Mucosa of descending colon (tissue), 3 donors: ENCODE measurements around the gene C16orf78. TPM values are rescaled to one million over a fixed set of nuclear protein-coding genes. Genes with fewer than 3 reads are reported as not detected.

Source experiments
- ATAC-seq: fragments of 200-7000 bp; cut with Tn5 transposase; one replicate; pipeline ENCODE4 v1.9.1; 2020; ENCODE audit warnings: mild to moderate bottlenecking, moderate library complexity
- DNase-seq, 3 donors: peaks; one replicate each; pipeline ENCODE4 v3.0.0-alpha.2; 2020
- H3K36me3 ChIP-seq: fragments of 200-600 bp; one replicate; pipeline ENCODE4 v1.8.0; 2021; ENCODE audit warnings: low read depth, mild to moderate bottlenecking
- H3K4me1 ChIP-seq: fragments of 200-600 bp; one replicate; pipeline ENCODE4 v1.8.0; 2021; ENCODE audit warnings: low read depth, mild to moderate bottlenecking
- H3K4me3 ChIP-seq: fragments of 200-600 bp; one replicate; pipeline ENCODE4 v1.8.0; 2021; ENCODE audit warnings: mild to moderate bottlenecking
- H3K9me3 ChIP-seq: fragments of 200-600 bp; one replicate; pipeline ENCODE4 v1.8.0; 2021; ENCODE audit warnings: mild to moderate bottlenecking
- CTCF ChIP-seq: fragments of 200-600 bp; IDR thresholded peaks from one replicate; pipeline ENCODE4 v1.8.0; 2022; ENCODE audit warnings: antibody characterized with exemption, mild to moderate bottlenecking
- intact Hi-C, 2 donors: fragments of 100-400 bp; cut with DNase I in 1 of 2; cut with micrococcal nuclease in 1 of 2; formaldehyde crosslinking; loops; one replicate each; pipeline versions ENCODE4 v1.11.0 to v1.11.1; 2022; cut with DNase I, micrococcal nuclease
- total RNA-seq, 3 donors: library from RNA; stranded (reverse); fragmentation: NEBNext Ultra II Directional in 2 of 3; extraction: Animal tissue kit (Norgen Biotek cat#: 25700) in 2 of 3; gene quantifications; one replicate each; pipeline versions ENCODE4 v1.2.1 to v1.2.4, GENCODE V29; 2021 to 2023
- donor health status: DM: no; HTN: no; CAD: no; lungs with moderate emphysema.
- donor health status: DM: no; HTN: no; CAD: no.
- donor health status: DM: no; HTN: yes; CAD: no.

The C16orf78 gene
- total RNA-seq, 3 donors from 2014 or later: not detected

DNA sequence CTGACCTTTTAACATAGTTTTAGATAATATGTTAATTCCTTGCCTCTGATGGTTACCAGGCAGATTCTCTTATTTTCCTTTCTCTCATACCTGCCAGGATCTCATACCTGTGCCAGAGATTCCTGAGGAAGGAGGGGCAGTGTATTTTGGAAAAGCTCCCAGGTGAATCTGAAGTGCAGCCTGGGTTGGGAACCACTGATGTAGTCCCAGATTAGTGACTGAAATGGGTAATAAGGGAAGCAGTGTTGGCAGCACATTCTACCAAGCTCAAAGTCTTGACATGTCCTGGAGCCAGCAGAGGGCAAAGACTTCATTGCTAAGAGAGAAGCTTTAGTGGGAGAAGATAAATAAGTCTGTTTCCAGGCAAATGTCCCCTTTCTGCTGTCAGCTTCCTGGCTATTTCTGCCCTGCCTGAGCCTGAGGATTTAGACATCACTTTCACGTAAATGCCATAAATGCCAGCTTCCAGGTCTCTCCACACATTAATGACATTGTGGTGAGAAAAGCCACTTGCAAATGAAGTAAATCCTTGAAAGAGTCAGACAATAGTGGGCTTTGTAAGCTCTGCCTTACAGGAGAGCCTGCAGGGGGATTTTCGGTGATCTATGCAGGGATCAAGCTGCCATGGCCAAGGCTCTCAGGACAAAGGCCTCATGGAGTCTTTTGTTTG is 40.9 kb upstream of the C16orf78 start:
- H3K4me1 ChIP-seq: no peaks in the 10 kb centered on the region
- no peaks in the 10 kb centered on the region for H3K36me3 ChIP-seq
- no peaks in the 10 kb centered on the region for H3K9me3 ChIP-seq
- H3K4me3 ChIP-seq: no peak overlapping the region
- TF ChIP-seq CTCF: no peak
- intact Hi-C loops: no loop called here
- no peak for DNase-seq
- no peak for ATAC-seq

DNA sequence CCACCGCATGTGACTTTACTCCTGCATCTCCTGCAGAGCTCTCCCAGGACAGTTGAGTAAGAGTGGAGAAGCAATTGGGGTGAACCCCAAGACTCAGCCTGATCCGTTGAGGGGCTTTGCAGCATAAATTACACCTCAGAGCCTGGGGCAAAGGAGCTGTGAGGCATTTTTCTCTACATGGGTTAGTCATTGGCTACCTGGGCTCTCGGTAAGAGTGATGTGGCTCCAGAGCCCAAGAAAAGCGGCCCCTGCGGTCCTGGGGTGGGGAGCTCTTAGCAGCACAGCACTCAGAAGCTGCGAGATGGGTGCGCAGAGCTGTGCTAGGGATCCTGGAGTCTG is 40.4 kb upstream of the C16orf78 start:
- intact Hi-C loops: no loop called here
- H3K9me3 ChIP-seq: no peaks in the 10 kb centered on the region
- ATAC-seq: no peak

GRCh38 chr16:49335828-49336227 is 37.8 kb upstream of the C16orf78 start:
- H3K4me1 ChIP-seq: no peaks in the 10 kb centered on the region
- no peaks in the 10 kb centered on the region for H3K36me3 ChIP-seq
- H3K9me3 ChIP-seq: no peaks in the 10 kb centered on the region
- DNase-seq (no peak), ATAC-seq (no peak)
- intact Hi-C loops: no loop called here
- no peak for TF ChIP-seq CTCF
- H3K4me3 ChIP-seq: no peak overlapping the region

More for the DNA sequence above, 40.4 kb upstream of the C16orf78 start:
- no peak for DNase-seq
- TF ChIP-seq CTCF: no peak
- Histone ChIP-seq H3K4me1 (no peaks in the 10 kb centered on the region), H3K4me3 (no peak overlapping the region), H3K36me3 (no peaks in the 10 kb centered on the region)

DNA sequence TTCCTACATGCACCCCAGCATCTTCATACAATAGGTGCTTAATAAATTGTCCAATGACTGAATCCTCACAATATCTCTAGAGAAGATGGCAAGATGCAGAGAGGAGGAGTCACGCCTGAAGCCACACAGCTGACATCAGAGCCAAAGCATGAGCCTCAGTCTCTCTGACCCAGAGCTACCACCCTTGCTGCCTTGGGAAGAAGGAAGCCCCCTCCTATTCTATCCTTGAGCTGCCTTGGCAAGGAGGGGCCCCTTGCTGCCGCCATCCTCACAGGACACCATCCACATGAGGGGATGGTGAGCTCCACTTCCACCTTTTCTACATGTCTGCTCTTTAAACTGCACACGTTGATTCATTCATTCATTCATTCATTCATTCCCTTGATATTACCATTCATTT is 37.0 kb upstream of the C16orf78 start:
- no peak for TF ChIP-seq CTCF
- H3K36me3 ChIP-seq: no peaks in the 10 kb centered on the region
- no peak for DNase-seq
- no peak overlapping the region for H3K4me3 ChIP-seq
- no peaks in the 10 kb centered on the region for H3K4me1 ChIP-seq
- H3K9me3 ChIP-seq: no peaks in the 10 kb centered on the region
- intact Hi-C loops: no loop called here
- ATAC-seq: no peak

- no peak overlapping the region for H3K4me3 ChIP-seq
- H3K36me3 ChIP-seq: no peaks in the 10 kb centered on the region
- ATAC-seq: no peak
- no peak for DNase-seq
- no peak for TF ChIP-seq CTCF
- no peaks in the 10 kb centered on the region for H3K9me3 ChIP-seq
- no peaks in the 10 kb centered on the region for H3K4me1 ChIP-seq
- intact Hi-C loops: no loop called here
Measured at GRCh38 chr16:49337814-49338350, 35.7 kb upstream of the C16orf78 start.
